BE2C (cell line): ENCODE measurements around the gene SCARF2.

ENCODE experiments used
- DNase-seq: peaks from one replicate; pipeline ENCODE4 v3.0.0-alpha.2; 2020
- H3K27me3 ChIP-seq: fragments of 250-450 bp; sonication (Bioruptor Pico); 2 replicates; pipeline ENCODE4 v1.5.1; 2020; ENCODE audit warnings: mild to moderate bottlenecking
- H3K36me3 ChIP-seq: fragments of 250-450 bp; sonication (Bioruptor Pico); 2 replicates; pipeline ENCODE4 v1.5.1; 2020; ENCODE audit warnings: mild to moderate bottlenecking
- H3K4me1 ChIP-seq: fragments of 250-450 bp; sonication (Bioruptor Pico); 2 replicates; pipeline ENCODE4 v1.5.1; 2020
- H3K4me3 ChIP-seq: 2 replicates; pipeline ENCODE4 v1.5.1; 2011; ENCODE audit warnings: low read depth, low read length
- H3K9me3 ChIP-seq: fragments of 250-450 bp; sonication (Bioruptor Pico); 2 replicates; pipeline ENCODE4 v1.5.1; 2020
- TF ChIP-seq, protein P1 (sequence below): IDR thresholded peaks from 2 replicates; pipeline ENCODE4 v1.5.1; 2012; ENCODE audit warnings: mild to moderate bottlenecking, low read depth, low read length

The SCARF2 gene

GRCh38 chr22:20430720-20431510, 6.7 kb downstream of the SCARF2 start:
- Histone ChIP-seq H3K4me3 (peak overlapping the region; percentile 34), H3K27me3 (peaks cover 3% of the 10 kb centered on the region; the same call in 1 of the 2 replicates), H3K4me1 (no peaks in the 10 kb centered on the region), H3K9me3 (no peaks in the 10 kb centered on the region), H3K36me3 (0 out of 2 replicates have a peak, but pooled peaks cover 3% of the 10 kb centered on the region)
- TF ChIP-seq, protein P1, sequence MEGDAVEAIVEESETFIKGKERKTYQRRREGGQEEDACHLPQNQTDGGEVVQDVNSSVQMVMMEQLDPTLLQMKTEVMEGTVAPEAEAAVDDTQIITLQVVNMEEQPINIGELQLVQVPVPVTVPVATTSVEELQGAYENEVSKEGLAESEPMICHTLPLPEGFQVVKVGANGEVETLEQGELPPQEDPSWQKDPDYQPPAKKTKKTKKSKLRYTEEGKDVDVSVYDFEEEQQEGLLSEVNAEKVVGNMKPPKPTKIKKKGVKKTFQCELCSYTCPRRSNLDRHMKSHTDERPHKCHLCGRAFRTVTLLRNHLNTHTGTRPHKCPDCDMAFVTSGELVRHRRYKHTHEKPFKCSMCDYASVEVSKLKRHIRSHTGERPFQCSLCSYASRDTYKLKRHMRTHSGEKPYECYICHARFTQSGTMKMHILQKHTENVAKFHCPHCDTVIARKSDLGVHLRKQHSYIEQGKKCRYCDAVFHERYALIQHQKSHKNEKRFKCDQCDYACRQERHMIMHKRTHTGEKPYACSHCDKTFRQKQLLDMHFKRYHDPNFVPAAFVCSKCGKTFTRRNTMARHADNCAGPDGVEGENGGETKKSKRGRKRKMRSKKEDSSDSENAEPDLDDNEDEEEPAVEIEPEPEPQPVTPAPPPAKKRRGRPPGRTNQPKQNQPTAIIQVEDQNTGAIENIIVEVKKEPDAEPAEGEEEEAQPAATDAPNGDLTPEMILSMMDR: peak; percentile 50
- peak; percentile 84 for DNase-seq

GRCh38 chr22:20430101-20430719, 7.4 kb downstream of the SCARF2 start:
- 0 out of 2 replicates have a peak, but pooled peaks cover 3% of the 10 kb centered on the region for H3K36me3 ChIP-seq
- no peaks in the 10 kb centered on the region for H3K4me1 ChIP-seq
- TF ChIP-seq, protein P1: no peak
- H3K4me3 ChIP-seq: no peak overlapping the region
- H3K27me3 ChIP-seq: no peaks in the 10 kb centered on the region
- H3K9me3 ChIP-seq: no peaks in the 10 kb centered on the region
- DNase-seq: no peak

GRCh38 chr22:20429254-20430100, 8.1 kb downstream of the SCARF2 start:
- DNase-seq: no peak
- Histone ChIP-seq H3K4me1 (peaks cover 2% of the 10 kb centered on the region), H3K36me3 (0 out of 2 replicates have a peak, but pooled peaks cover 3% of the 10 kb centered on the region), H3K4me3 (no peak overlapping the region), H3K27me3 (no peaks in the 10 kb centered on the region), H3K9me3 (no peaks in the 10 kb centered on the region)
- TF ChIP-seq, protein P1: no peak

DNA sequence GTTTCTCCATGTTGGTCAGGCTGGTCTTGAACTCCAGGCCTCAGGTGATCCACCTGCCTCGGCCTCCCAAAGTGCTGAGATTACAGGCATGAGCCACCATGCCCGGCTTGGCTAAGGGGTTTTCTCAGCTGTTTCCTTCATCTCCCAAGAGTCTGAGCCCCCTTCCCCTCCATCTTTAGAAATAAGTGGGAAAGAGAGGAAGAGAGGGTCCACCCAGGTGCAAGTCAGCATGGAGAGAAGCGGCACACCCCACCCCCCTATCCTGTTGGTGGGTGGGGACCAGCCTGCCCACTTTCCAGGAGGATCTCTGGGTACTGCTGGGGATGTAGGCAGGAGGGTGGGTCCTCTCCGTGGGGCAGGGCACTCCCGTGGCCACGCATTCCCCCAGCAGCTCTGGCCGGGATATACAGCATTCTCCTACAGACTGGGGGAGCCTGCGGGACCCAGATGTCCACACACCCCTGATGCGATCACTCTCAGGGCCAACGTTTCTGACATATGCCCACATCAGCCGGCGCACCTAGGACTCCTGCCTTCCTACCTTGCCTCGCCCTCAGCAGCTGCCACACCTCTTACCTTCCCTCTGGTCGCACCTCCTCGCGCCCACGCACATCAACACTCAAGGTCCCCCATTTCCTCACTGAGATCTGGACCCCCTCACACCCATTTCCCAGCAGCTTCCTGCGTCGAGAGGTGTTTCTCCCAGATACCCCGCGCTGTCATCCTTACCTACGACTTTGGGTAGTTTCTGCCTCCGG, 8.9 kb downstream of the SCARF2 start:
- peaks cover 10% of the 10 kb centered on the region for H3K4me1 ChIP-seq
- H3K36me3 ChIP-seq: 0 out of 2 replicates have a peak, but pooled peaks cover 3% of the 10 kb centered on the region
- no peak for DNase-seq
- H3K4me3 ChIP-seq: no peak overlapping the region
- no peaks in the 10 kb centered on the region for H3K9me3 ChIP-seq
- H3K27me3 ChIP-seq: no peaks in the 10 kb centered on the region
- TF ChIP-seq, protein P1: no peak

DNA sequence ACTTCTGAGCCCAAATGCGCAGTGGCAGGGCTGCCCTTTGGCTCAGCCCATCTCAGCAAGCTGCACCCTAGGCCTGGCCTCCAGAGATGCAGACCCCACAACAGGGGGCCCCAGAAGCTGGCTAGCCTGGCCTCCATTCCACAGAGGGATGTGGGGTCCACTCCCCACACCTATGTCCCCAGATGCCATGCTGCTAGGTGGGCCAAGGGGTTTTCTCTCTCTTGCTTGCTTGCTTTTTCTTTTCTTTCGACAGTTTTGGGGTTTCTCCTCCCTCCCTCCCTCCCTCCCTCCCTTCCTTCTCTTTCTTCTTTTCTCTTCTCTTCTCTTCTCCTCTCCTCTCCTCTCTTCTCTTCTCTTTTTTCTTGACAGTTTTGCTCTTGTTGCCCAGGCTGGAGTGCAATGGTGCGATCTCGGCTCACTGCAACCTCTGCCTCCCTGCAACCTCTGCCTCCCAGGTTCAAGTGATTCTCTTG, 9.6 kb downstream of the SCARF2 start:
- H3K36me3 ChIP-seq: 0 out of 2 replicates have a peak, but pooled peaks cover 3% of the 10 kb centered on the region
- peaks cover 15% of the 10 kb centered on the region for H3K4me1 ChIP-seq
- no peak overlapping the region for H3K4me3 ChIP-seq
- TF ChIP-seq, protein P1: no peak
- DNase-seq: no peak
- no peaks in the 10 kb centered on the region for H3K27me3 ChIP-seq
- H3K9me3 ChIP-seq: no peaks in the 10 kb centered on the region
